Ovary (tissue), 9 donors: ENCODE data around the gene ARHGAP18. TPM values are rescaled to one million over a fixed set of nuclear protein-coding genes. Genes with fewer than 3 reads are reported as not detected.

Experiments used
- DNase-seq, 5 donors: peaks; one replicate each; pipeline ENCODE4 v3.0.0-alpha.2; 2019 to 2020
- H3K27ac ChIP-seq, 2 donors: fragments of 200-600 bp; one replicate each; pipeline versions ENCODE4 v1.5.1 to v1.8.0; 2019 to 2022
- H3K27me3 ChIP-seq: fragments of 200-600 bp; one replicate; pipeline ENCODE4 v1.8.0; 2022
- H3K36me3 ChIP-seq: fragments of 200-600 bp; sonication (generic); one replicate; pipeline ENCODE4 v1.5.1; 2019
- H3K4me1 ChIP-seq: one replicate; pipeline ENCODE4 v1.8.1; 2013; ENCODE audit warnings: mild to moderate bottlenecking, moderate library complexity; ENCODE audit not compliant: insufficient read depth
- H3K4me3 ChIP-seq: fragments of 200-600 bp; sonication (generic); one replicate; pipeline ENCODE4 v1.5.1; 2017
- H3K9me3 ChIP-seq, 2 donors: fragments of 200-600 bp in 1 of 2; sonication (generic) in 1 of 2; one replicate each; pipeline versions ENCODE4 v1.5.1 to v1.8.1; 2013 to 2019; ENCODE audit warnings: mild to moderate bottlenecking in 1 of 2, moderate library complexity in 1 of 2
- EP300 ChIP-seq: sonication (generic); formaldehyde crosslinking; IDR thresholded peaks from one replicate; pipeline ENCODE4 v1.6.1; 2017; ENCODE audit warnings: antibody characterized with exemption
- POLR2A ChIP-seq: fragments of 450-650 bp; IDR thresholded peaks from one replicate; pipeline ENCODE4 v1.6.1; 2017; ENCODE audit warnings: antibody characterized with exemption, mild to moderate bottlenecking, moderate library complexity
- WGBS, 3 donors: extraction: QIAGEN DNeasy Blood & Tissue Kit in 1 of 3; methylation state at CpG; one replicate each; pipeline versions ENCODE4 v1.1.5 to v1.1.7; 2013 to 2017; 5-methylcytosine and 5-hydroxymethylcytosine counted together
- intact Hi-C, 4 donors: fragments of 100-400 bp; cut with DNase I; formaldehyde crosslinking; loops; one replicate each; pipeline versions ENCODE4 v1.11.0 to v1.15.1; 2022 to 2023
- polyA plus RNA-seq, 2 donors: library from polyadenylated mRNA; stranded (reverse); fragments of 200-250 nt in 1 of 2; fragments of 350-450 nt in 1 of 2; fragmentation: Illumina TruSeq in 1 of 2; extraction: RNeasy Lipid Tissue Mini Kit (QIAGEN cat#74804) in 1 of 2; gene quantifications; one replicate each; pipeline ENCODE4 v1.2.3, GENCODE V29; 2013 to 2014
- total RNA-seq, 7 donors: library from RNA; depleted of rRNA in 2 of 7; stranded (reverse); fragments of >200 nt in 2 of 7; fragmentation: NEBNext Ultra II Directional in 3 of 7; extraction: Animal tissue kit (Norgen Biotek cat#: 25700) in 3 of 7; gene quantifications; one replicate each; pipeline versions ENCODE4 v1.1.0 to v1.2.4, GENCODE V29; 2016 to 2023
- TF ChIP-seq, protein P1 (sequence below), 3 donors: fragments of 450-650 bp in 2 of 3; fragments of 200-600 bp in 1 of 3; IDR thresholded peaks; one replicate each; pipeline versions ENCODE4 v1.5.1 to v1.8.0; 2016 to 2022; ENCODE audit warnings: antibody characterized with exemption in 3 of 3, mild to moderate bottlenecking in 1 of 3
- donor health status: DM: no; HTN: no; CAD: no; lungs with moderate emphysema.
- donor health status: DM: no; HTN: no; CAD: no.
- donor health status: Bipolar disorder and iron deficiency.
- donor health status: DM: yes; HTN: yes; CAD: no.
- donor health status: DM: no; HTN: no; CAD: no.
- donor health status: DM: yes; HTN: yes; CAD: no.

ARHGAP18 gene
- total and polyA plus RNA-seq, 9 donors: 4.4 to 35.3 (median 9.6) TPM

DNA sequence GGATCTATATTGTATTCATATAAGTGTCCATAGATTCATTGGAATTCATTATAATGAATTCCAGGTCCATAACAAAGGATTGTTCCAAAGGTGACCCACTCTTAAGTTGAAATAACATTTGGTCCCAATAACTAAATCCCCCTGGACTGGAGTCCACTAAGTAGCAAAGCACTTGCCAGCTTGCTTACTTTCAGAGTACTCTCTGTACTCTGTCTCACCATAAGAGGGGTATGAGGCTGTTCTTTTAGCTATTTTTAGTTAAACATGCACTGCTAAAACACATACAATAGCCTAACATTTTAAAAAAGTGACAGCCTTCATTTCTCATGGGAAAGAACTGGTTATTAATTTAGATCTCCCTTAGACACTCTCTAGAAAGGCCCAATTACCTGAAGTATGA is 16.7 kb upstream of the ARHGAP18 start:
- Histone ChIP-seq H3K36me3 (no peaks in the 10 kb centered on the region), H3K4me1 (no peaks in the 10 kb centered on the region), H3K4me3 (no peak overlapping the region), H3K27me3 (no peaks in the 10 kb centered on the region), H3K27ac (no peak overlapping the region), H3K9me3 (no peaks in the 10 kb centered on the region)
- TF ChIP-seq EP300: no peak
- no peak for DNase-seq
- intact Hi-C loops: loop anchor here in 2 of 4 donors (10.0 kb wide), 2 partner anchors 112 to 122 kb away; no protein-coding TSS in a partner anchor

DNA sequence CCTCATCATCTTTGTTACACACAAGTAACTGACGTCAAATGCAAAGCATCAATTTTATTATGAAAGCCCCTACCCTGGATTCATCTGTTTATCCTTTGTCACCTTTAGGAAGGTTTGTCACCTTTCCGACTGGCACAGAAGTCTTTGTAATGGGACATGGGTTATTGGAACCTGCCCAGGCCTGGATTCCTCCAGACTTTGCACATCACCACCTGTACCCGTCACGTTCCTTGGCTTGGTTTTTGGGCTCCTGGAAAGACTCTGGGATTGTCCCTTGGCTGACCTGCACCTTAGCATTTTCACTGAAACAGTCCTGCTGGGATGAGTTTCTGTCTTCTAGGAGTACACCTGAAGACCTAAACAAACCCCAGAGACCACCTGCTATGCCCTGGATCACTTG is 15.4 kb upstream of the ARHGAP18 start:
- Histone ChIP-seq H3K36me3 (no peaks in the 10 kb centered on the region), H3K9me3 (no peaks in the 10 kb centered on the region), H3K4me3 (no peak overlapping the region), H3K4me1 (no peaks in the 10 kb centered on the region), H3K27ac (no peak overlapping the region), H3K27me3 (no peaks in the 10 kb centered on the region)
- TF ChIP-seq EP300: no peak
- TF ChIP-seq POLR2A: no peak
- TF ChIP-seq, protein P1, sequence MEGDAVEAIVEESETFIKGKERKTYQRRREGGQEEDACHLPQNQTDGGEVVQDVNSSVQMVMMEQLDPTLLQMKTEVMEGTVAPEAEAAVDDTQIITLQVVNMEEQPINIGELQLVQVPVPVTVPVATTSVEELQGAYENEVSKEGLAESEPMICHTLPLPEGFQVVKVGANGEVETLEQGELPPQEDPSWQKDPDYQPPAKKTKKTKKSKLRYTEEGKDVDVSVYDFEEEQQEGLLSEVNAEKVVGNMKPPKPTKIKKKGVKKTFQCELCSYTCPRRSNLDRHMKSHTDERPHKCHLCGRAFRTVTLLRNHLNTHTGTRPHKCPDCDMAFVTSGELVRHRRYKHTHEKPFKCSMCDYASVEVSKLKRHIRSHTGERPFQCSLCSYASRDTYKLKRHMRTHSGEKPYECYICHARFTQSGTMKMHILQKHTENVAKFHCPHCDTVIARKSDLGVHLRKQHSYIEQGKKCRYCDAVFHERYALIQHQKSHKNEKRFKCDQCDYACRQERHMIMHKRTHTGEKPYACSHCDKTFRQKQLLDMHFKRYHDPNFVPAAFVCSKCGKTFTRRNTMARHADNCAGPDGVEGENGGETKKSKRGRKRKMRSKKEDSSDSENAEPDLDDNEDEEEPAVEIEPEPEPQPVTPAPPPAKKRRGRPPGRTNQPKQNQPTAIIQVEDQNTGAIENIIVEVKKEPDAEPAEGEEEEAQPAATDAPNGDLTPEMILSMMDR (IDR thresholded peaks at IDR 0.05): no peak
- no peak for DNase-seq
- intact Hi-C loops: loop anchor here in 2 of 4 donors (10.0 kb wide), 2 partner anchors 111 to 121 kb away; no protein-coding TSS in a partner anchor
- WGBS, 3 donors: 91 to 94% (median 93%) methylated on average over 4 of the region's 4 CpGs

DNA sequence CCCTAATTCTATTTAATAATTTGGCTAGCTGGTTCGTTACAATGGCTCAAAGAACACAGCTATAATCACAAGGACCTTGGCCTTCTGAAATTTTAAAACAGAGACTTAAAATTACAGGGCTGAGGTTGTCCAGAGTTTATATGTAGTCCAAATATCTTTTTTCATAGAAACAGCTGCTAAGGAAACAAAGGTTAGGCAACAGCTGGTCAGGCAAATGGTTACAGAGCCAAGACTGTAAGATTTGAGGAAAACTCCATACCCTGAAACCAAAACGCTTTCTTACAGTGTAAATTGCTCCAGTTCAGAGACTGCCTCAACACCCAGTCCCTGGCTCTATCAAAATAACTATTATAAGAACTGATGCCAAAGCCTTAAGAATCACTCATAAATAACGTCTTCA is 9.7 kb upstream of the ARHGAP18 start:
- no peaks in the 10 kb centered on the region for H3K9me3 ChIP-seq
- no peaks in the 10 kb centered on the region for H3K27me3 ChIP-seq
- DNase-seq: peak in 1 of 5 donors; percentile 39
- WGBS, 3 donors: 4 to 14% (median 6%) methylated on average over 3 of the region's 3 CpGs
- TF ChIP-seq POLR2A (no peak), EP300 (no peak)
- TF ChIP-seq, protein P1 (IDR thresholded peaks at IDR 0.05): no peak
- H3K4me3 ChIP-seq: no peak overlapping the region
- no peak overlapping the region for H3K27ac ChIP-seq
- intact Hi-C loops: loop anchor here in 2 of 4 donors (10.0 kb wide), 2 partner anchors 105 to 115 kb away; no protein-coding TSS in a partner anchor
- no peaks in the 10 kb centered on the region for H3K36me3 ChIP-seq
- no peaks in the 10 kb centered on the region for H3K4me1 ChIP-seq

DNA sequence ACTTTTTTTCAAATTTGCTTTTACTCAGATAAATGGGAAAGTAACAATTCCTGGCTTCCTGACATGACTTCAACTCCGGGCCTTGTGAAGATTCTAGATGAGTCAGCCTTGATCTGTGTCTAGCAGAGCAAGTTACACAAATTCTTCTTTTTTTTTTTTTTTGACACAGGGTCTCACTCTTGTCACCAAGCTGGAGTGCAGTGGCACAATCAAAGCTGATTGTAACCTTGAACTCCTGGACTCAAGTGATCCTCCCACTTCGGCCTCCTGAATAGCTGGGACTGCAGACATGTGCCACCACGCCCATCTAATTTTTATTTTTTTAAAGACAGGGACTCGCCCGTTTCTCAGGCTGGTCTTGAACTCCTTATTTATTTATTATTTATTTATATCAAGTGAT is 7.3 kb upstream of the ARHGAP18 start:
- Histone ChIP-seq H3K27ac (no peak overlapping the region), H3K36me3 (no peaks in the 10 kb centered on the region), H3K4me1 (peaks cover 4% of the 10 kb centered on the region), H3K9me3 (no peaks in the 10 kb centered on the region), H3K4me3 (no peak overlapping the region), H3K27me3 (no peaks in the 10 kb centered on the region)
- intact Hi-C loops: no loop called here
- DNase-seq: peak in 1 of 5 donors; percentile 37
- 40 to 58% (median 53%) methylated on average over 5 of the region's 5 CpGs for WGBS, 3 donors
- TF ChIP-seq, protein P1 (IDR thresholded peaks at IDR 0.05): no peak
- TF ChIP-seq POLR2A (no peak), EP300 (no peak)

DNA sequence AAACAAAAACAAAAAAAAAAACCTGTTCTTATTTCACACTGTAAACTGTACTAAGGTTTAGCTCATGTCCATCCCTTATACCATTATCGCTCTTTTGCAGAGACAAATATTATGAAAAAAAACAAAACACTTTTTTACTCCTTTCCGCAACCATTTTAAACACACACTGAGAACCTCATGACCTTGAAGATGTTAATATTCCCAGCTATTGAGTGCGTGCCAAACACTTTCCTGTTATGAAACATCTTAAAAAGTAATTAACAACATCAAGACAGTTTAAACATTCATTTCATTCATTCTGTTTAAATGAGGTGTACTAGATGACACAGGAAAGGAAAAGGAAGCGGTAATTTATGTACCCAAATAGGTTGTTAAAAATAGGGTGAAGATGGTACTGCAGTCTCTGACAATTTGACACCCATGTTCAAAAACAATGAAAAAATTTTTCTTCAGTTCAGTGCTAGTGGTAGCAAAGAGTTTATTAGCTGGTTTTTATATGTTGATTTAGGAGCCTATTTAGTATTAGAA is 3.9 kb upstream of the ARHGAP18 start:
- Histone ChIP-seq H3K9me3 (no peaks in the 10 kb centered on the region), H3K4me1 (peaks cover 4% of the 10 kb centered on the region), H3K4me3 (no peak overlapping the region), H3K27me3 (no peaks in the 10 kb centered on the region), H3K36me3 (no peaks in the 10 kb centered on the region), H3K27ac (peak overlapping the region in 1 of 2 donors; percentile 35)
- WGBS, 3 donors: 16 to 36% (median 24%) methylated on average over 4 of the region's 4 CpGs
- DNase-seq: peak in 2 of 5 donors; percentile 33 to 47
- TF ChIP-seq POLR2A (no peak), EP300 (no peak)
- TF ChIP-seq, protein P1 (IDR thresholded peaks at IDR 0.05): no peak
- intact Hi-C loops: no loop called here
